Measurements from ENCODE around the gene KCTD10.

The KCTD10 gene

DNA sequence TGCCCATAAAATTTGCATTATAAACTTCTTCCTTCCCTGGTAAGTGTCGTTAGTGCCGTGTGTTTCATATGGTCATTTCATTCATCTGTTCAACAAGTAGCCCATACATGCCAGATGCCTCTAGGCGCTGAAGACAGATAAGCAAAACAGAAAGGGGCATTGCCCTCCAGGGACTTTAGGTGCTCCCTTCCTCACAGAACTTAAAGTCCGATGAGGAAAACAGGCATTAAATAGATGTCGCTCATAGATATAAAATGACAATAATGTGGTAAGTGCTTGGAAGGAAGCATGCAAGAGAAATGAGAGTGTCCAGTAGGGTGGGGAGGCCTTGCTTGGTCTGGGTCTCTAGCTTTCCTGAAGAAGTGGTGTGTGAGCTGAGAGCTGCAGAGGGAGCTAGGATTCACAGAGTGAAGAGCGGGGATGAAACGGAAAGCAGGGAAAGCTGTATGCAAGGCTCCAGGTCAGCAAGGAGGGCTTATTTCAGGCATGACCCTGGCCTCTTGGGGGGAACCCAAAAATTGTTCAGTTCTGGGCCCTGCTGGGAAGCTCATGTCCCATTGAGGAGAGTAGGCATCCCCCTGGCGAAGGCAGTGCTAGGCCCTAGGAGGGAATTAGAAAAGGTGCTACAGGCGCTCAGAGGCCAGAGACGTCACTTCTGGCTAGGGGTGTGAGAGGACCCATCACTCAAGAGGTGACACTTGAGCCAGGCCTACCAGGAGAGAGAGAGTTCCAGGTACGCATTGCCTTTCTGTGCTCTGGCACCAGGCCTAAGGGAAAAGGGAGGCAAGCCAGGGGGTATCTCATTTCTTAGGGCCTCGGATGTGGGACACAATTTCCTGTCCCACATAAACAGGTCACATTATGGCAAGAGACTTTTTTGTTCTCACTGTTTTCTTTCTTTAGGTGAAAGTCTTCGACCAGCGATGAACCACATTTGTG lies 12.2 kb upstream of the KCTD10 start:
- TF ChIP-seq, protein P1, sequence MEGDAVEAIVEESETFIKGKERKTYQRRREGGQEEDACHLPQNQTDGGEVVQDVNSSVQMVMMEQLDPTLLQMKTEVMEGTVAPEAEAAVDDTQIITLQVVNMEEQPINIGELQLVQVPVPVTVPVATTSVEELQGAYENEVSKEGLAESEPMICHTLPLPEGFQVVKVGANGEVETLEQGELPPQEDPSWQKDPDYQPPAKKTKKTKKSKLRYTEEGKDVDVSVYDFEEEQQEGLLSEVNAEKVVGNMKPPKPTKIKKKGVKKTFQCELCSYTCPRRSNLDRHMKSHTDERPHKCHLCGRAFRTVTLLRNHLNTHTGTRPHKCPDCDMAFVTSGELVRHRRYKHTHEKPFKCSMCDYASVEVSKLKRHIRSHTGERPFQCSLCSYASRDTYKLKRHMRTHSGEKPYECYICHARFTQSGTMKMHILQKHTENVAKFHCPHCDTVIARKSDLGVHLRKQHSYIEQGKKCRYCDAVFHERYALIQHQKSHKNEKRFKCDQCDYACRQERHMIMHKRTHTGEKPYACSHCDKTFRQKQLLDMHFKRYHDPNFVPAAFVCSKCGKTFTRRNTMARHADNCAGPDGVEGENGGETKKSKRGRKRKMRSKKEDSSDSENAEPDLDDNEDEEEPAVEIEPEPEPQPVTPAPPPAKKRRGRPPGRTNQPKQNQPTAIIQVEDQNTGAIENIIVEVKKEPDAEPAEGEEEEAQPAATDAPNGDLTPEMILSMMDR (IDR thresholded peaks at IDR 0.05; ENCODE audit: low read depth, low read length) = no peak
- DNase-seq (ENCODE audit: low read depth in 2 of 2) = no peak
- no peak overlapping the region for H3K4me3 ChIP-seq (replicated peaks in 1 of 2; ENCODE audit: low read depth in 2 of 2, low read length in 2 of 2)

DNA sequence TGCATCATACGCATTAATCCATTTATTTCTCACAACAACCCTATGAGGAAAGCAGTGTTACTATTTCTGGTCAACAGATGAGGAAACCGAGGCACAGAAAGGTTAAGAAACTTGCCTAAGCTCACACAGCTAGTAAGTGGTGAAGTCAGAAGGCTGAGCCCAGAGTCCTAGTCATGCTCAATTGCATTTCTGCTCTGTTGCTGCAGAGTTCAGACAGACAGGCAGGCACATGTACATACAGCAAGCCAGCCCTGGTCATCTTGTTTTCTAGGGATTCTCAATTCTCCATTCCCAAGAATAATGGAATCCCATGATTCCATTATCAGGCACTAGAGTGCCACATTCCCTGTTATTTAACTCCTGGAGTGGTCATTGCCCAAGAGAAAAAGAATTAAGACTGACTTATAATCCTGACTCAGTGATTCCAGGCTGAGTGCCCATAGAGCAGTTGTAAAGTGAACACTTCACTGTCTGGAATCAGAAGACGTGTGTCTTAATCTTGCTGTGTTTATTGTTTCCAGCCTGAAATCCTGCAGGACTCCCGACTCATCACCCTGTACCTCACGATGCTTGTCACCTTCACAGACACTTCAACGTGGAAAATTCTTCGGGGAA lies 11.1 kb upstream of the KCTD10 start:
- TF ChIP-seq, protein P1 (IDR thresholded peaks at IDR 0.05; ENCODE audit: low read depth, low read length) = no peak
- DNase-seq (ENCODE audit: low read depth in 2 of 2) = no peak
- H3K4me3 ChIP-seq (replicated peaks in 1 of 2; ENCODE audit: low read depth in 2 of 2, low read length in 2 of 2) = no peak overlapping the region

DNA sequence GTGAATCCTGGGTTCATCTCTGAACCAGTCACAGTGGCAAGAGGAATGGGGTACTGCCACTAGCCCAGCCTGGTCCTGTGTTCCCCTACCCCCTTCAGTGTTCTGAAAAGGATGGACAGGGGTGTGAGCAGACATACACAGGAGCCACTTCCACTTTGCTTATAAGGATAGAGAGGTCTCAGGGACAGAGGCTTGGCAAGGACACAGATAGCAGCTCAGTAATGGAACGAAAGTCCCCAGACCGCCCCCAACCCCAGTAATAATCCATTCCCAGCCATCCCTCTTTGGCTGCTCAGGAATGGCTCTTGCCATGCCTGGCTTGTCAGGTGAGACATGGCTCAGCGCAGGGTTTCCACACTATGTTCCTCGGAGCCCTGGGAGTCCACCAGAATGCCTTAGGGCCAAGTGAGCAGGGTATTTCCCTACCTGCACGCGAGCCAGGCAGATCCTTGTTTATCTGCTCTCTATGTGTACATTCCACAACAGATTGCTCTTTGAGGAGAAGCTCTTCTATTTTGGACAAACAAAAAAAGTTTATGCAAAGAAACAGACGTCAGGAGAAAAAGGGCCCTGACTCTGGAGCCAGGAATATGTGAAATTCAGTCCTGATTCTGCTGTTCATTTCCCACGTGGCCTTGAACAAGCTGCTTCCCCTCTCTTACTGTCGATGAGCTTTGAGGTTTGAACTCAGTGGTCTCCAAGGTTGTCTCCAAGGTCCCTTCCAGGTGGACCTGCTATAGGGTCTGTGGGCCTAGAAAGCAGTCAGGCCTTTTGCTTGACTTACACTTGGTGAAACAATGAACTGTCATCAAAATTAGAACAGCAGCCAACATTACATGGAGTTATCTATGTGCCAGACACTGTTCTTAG lies 10.3 kb upstream of the KCTD10 start:
- TF ChIP-seq, protein P1 (IDR thresholded peaks at IDR 0.05; ENCODE audit: low read depth, low read length) = no peak
- DNase-seq (ENCODE audit: low read depth in 2 of 2) = no peak
- no peak overlapping the region for H3K4me3 ChIP-seq (replicated peaks in 1 of 2; ENCODE audit: low read depth in 2 of 2, low read length in 2 of 2)

DNA sequence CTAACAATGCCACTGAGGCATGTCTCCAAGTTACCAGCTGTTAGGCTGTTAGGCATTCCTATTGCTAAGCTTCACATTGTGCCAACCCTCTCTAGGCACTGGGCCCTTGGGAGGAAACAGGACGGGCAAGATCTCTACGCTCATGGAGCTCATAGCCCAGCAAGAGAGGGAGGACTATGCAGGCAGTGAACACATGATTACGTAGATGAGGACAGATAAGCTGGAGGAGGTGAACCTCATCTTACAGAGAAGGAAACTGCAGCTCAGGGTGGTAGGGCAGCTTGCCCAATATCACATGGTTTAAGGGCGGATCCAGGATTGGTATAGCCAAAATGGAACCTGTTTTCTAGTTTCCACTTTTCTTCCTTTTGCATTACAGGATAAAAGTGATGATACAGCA lies 8.1 kb upstream of the KCTD10 start:
- H3K4me3 ChIP-seq (replicated peaks in 1 of 2; ENCODE audit: low read depth in 2 of 2, low read length in 2 of 2) = no peak overlapping the region
- DNase-seq (ENCODE audit: low read depth in 2 of 2) = no peak
- TF ChIP-seq, protein P1 (IDR thresholded peaks at IDR 0.05; ENCODE audit: low read depth, low read length) = no peak

DNA sequence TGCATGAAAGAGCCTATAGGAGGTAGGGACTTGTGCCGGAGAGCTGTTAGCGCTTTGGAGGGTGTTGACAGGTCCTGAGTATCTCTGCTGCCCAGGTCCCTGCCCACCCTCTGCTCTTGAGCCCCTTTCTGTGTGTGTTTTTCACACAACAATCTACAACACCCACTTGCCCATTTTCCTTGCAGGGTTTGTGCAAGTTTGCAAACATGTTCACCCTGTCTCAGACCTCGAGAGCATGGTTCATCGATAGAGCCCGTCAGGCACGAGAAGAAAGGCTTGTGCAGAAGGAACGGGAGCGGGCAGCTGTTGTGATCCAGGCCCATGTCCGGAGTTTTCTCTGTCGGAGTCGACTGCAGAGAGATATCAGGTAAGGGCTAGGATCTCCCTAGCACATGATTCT lies 6.2 kb upstream of the KCTD10 start:
- no peak for DNase-seq (ENCODE audit: low read depth in 2 of 2)
- H3K4me3 ChIP-seq (replicated peaks in 1 of 2; ENCODE audit: low read depth in 2 of 2, low read length in 2 of 2) = no peak overlapping the region
- TF ChIP-seq, protein P1 (IDR thresholded peaks at IDR 0.05; ENCODE audit: low read depth, low read length) = no peak

DNA sequence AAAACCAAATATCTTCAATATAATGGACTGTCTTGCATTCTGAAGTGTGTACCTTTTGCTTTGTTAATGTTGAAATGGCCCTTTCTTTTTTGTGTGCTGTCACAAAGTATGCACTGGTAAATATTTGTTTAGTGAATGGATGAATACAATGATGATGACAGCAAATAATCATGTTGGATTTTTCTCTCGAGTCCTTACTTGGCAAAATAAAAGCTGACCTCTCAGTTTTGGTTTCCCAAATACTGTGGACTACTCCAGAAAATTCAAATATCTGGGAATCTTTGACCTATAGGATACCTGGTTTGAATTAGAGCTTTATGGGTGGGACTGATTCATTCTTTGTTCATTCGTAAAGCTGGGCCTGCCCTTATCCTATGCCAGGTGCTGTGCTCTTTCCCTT lies 5.8 kb upstream of the KCTD10 start:
- TF ChIP-seq, protein P1 (IDR thresholded peaks at IDR 0.05; ENCODE audit: low read depth, low read length) = no peak
- DNase-seq (ENCODE audit: low read depth in 2 of 2) = no peak

More for the DNA sequence above, 5.8 kb upstream of the KCTD10 start:
- no peak overlapping the region for H3K4me3 ChIP-seq (replicated peaks in 1 of 2; ENCODE audit: low read depth in 2 of 2, low read length in 2 of 2)
